ENCODE data around the gene FAAP20. TPM values are rescaled to one million over a fixed set of nuclear protein-coding genes. Genes with fewer than 3 reads are reported as not detected.

The FAAP20 gene
- total and polyA plus RNA-seq, 2 donors (not counting 1 experiment from before 2014, with no cell fraction given) = 31.2 to 68.1 TPM

GRCh38 chr1:2172551-2173146 lies 21.9 kb downstream of the FAAP20 start:
- intact Hi-C loops (cut with micrococcal nuclease) = loop anchor here (10.0 kb wide), 1 partner anchor 762 kb away; no protein-coding TSS in a partner anchor
- H3K4me2 ChIP-seq (replicated peaks; ENCODE audit: low read depth, low read length, poor library complexity, severe bottlenecking) = no peak overlapping the region

More at GRCh38 chr1:2172551-2173146, 21.9 kb downstream of the FAAP20 start:
- no peaks in the 10 kb centered on the region for H3K9me3 ChIP-seq (ENCODE audit: control extremely low read depth in 1 of 3, control insufficient read depth in 2 of 3, insufficient read depth in 1 of 3, low read length in 2 of 3)
- peaks cover 0 to 2% of the 10 kb centered on the region in 2 experiments for H3K36me3 ChIP-seq (replicated peaks in 1 of 2; ENCODE audit: control extremely low read depth in 1 of 2, control insufficient read depth in 1 of 2, extremely low read depth in 1 of 2, insufficient read depth in 2 of 2, low read length in 1 of 2)
- ChIA-PET CTCF (interaction anchor here (0.7 to 2.5 kb wide), 6 partner anchors 21 to 249 kb away, joined by 3 to 12 read pairs (median 6); partner anchors contain the start of gene FAAP20), POLR2A (no interaction called here)
- Mint-ChIP-seq H3K27me3 (no peaks in the 10 kb centered on the region), H3K9me3 (ENCODE audit: insufficient read depth) (no peaks in the 10 kb centered on the region), H3K27ac (no peak overlapping the region), H3K4me3 (no peak overlapping the region), H3K4me1 (peaks cover 1% of the 10 kb centered on the region)
- 96% methylated on average over 28 of the region's 33 CpGs for WGBS (ENCODE audit: insufficient coverage)
- no peaks in the 10 kb centered on the region for H3K27me3 ChIP-seq (replicated peaks in 1 of 4; ENCODE audit: control extremely low read depth in 1 of 4, control insufficient read depth in 3 of 4, insufficient read depth in 4 of 4, low read length in 3 of 4)
- no peak overlapping the region for H2AFZ ChIP-seq (ENCODE audit: insufficient read depth, low read depth, low read length, poor library complexity, severe bottlenecking)
- H4K20me1 ChIP-seq (ENCODE audit: control insufficient read depth, insufficient read depth, low read length, poor library complexity, severe bottlenecking) = no peaks in the 10 kb centered on the region
- no peak overlapping the region for H3K4me3 ChIP-seq (ENCODE audit: control extremely low read depth in 1 of 5, extremely low read depth in 1 of 5, insufficient read depth in 1 of 5, low read depth in 2 of 5, low read length in 4 of 5)
- no peaks in the 10 kb centered on the region for H3K79me2 ChIP-seq (ENCODE audit: control insufficient read depth, insufficient read depth, low read length)
- no peak for TF ChIP-seq EZH2 (IDR thresholded peaks at IDR 0.05; ENCODE audit: borderline replicate concordance, insufficient read depth, low read depth, low read length, poor library complexity, severe bottlenecking)
- no peak for TF ChIP-seq CTCF (IDR thresholded peaks at IDR 0.05)
- no peak for DNase-seq
- ATAC-seq (ENCODE audit: low read depth) = no peak
- H3K4me1 ChIP-seq (ENCODE audit: control insufficient read depth in 2 of 2, insufficient read depth in 2 of 2, low read length in 2 of 2) = peaks cover 0 to 4% of the 10 kb centered on the region in 2 donors
- H3K9ac ChIP-seq (ENCODE audit: low read length) = no peak overlapping the region
- H3K27ac ChIP-seq (ENCODE audit: low read length in 2 of 2) = no peak overlapping the region

Measured in B cell (primary cell).